Transverse colon (tissue), 3 donors: ENCODE measurements around the gene BRME1.

Experiments used
- POLR2A ChIP-seq: fragments of 450-650 bp; IDR thresholded peaks from one replicate; pipeline ENCODE4 v1.6.1; 2016; ENCODE audit warnings: antibody characterized with exemption, mild to moderate bottlenecking, moderate library complexity
- TF ChIP-seq, protein P1 (sequence below), 5 experiments: fragments of 200-600 bp in 3 of 5; fragments of 450-650 bp in 2 of 5; sonication (generic) in 3 of 5; IDR thresholded peaks; 1 replicate in 2 of 5; 2 replicates in 3 of 5; pipeline ENCODE4 v1.5.1; 2016 to 2017; ENCODE audit warnings: antibody characterized with exemption in 5 of 5, inconsistent platforms in 3 of 5, mild to moderate bottlenecking in 2 of 5, moderate library complexity in 1 of 5

- TF ChIP-seq, protein P1, sequence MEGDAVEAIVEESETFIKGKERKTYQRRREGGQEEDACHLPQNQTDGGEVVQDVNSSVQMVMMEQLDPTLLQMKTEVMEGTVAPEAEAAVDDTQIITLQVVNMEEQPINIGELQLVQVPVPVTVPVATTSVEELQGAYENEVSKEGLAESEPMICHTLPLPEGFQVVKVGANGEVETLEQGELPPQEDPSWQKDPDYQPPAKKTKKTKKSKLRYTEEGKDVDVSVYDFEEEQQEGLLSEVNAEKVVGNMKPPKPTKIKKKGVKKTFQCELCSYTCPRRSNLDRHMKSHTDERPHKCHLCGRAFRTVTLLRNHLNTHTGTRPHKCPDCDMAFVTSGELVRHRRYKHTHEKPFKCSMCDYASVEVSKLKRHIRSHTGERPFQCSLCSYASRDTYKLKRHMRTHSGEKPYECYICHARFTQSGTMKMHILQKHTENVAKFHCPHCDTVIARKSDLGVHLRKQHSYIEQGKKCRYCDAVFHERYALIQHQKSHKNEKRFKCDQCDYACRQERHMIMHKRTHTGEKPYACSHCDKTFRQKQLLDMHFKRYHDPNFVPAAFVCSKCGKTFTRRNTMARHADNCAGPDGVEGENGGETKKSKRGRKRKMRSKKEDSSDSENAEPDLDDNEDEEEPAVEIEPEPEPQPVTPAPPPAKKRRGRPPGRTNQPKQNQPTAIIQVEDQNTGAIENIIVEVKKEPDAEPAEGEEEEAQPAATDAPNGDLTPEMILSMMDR (IDR thresholded peaks at IDR 0.05), result no peak
- TF ChIP-seq POLR2A, result no peak
Measured at GRCh38 chr19:13909430-13909829, 3.5 kb upstream of the BRME1 start.
